ENCODE measurements around the gene KNOP1. TPM values are rescaled to one million over a fixed set of nuclear protein-coding genes. Genes with fewer than 3 reads are reported as not detected.

Gene KNOP1
- polyA plus RNA-seq, 3 donors: 1.5 to 2.8 (median 2.4) TPM

DNA sequence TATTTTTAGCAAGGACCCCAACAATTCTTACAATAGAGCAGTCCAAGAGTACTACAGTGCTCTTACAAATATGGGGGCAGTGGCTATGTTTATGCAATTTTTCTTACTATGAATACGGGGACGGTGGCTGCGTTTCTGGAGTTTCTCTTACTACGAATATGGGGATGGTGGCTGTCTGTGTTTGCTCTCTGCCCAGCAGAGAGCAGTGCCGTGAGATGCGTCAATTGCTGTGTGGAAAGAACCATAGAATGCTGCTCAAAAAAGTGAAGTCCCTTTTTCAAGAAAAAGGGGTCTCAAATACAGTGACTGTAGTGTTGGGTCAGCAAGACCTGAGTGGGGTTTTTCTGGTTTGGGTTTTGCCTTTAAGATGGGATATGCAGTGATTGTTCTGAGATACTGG, 53.9 kb downstream of the KNOP1 start:
- Histone ChIP-seq H3K4me1 (ENCODE audit: control insufficient read depth in 1 of 2, insufficient read depth in 2 of 2, low read length in 2 of 2) (no peaks in the 10 kb centered on the region), H3K9ac (ENCODE audit: insufficient read depth, low read length, poor library complexity, severe bottlenecking) (no peak overlapping the region), H3K4me3 (replicated peaks in 1 of 3; ENCODE audit: low read depth in 2 of 3, low read length in 3 of 3) (no peak overlapping the region), H2AFZ (ENCODE audit: insufficient read depth, low read depth, low read length, poor library complexity, severe bottlenecking) (no peak overlapping the region), H3K9me3 (replicated peaks in 1 of 2; ENCODE audit: control insufficient read depth in 1 of 2, insufficient read depth in 1 of 2, low read length in 2 of 2) (no peaks in the 10 kb centered on the region), H3K36me3 (replicated peaks in 1 of 2; ENCODE audit: control insufficient read depth in 1 of 2, insufficient read depth in 2 of 2, low read length in 2 of 2) (peaks cover 11 to 58% of the 10 kb centered on the region in 2 donors), H3K27ac (ENCODE audit: low read depth in 1 of 2, low read length in 2 of 2) (no peak overlapping the region), H3K79me2 (ENCODE audit: insufficient read depth, low read length) (no peaks in the 10 kb centered on the region), H3K4me2 (replicated peaks; ENCODE audit: extremely low read depth, low read length, poor library complexity, severe bottlenecking) (no peak overlapping the region), H3K27me3 (ENCODE audit: control insufficient read depth in 2 of 2, insufficient read depth in 2 of 2, low read length in 2 of 2) (no peaks in the 10 kb centered on the region), H4K20me1 (ENCODE audit: insufficient read depth, low read length) (no peaks in the 10 kb centered on the region)
- H3K27ac Mint-ChIP-seq: no peak overlapping the region
- no peak overlapping the region for H3K4me3 Mint-ChIP-seq
- TF ChIP-seq, protein P1, sequence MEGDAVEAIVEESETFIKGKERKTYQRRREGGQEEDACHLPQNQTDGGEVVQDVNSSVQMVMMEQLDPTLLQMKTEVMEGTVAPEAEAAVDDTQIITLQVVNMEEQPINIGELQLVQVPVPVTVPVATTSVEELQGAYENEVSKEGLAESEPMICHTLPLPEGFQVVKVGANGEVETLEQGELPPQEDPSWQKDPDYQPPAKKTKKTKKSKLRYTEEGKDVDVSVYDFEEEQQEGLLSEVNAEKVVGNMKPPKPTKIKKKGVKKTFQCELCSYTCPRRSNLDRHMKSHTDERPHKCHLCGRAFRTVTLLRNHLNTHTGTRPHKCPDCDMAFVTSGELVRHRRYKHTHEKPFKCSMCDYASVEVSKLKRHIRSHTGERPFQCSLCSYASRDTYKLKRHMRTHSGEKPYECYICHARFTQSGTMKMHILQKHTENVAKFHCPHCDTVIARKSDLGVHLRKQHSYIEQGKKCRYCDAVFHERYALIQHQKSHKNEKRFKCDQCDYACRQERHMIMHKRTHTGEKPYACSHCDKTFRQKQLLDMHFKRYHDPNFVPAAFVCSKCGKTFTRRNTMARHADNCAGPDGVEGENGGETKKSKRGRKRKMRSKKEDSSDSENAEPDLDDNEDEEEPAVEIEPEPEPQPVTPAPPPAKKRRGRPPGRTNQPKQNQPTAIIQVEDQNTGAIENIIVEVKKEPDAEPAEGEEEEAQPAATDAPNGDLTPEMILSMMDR (IDR thresholded peaks at IDR 0.05): no peak
- no peak for DNase-seq
- peaks cover 57 to 78% of the 10 kb centered on the region in 2 donors for H3K36me3 Mint-ChIP-seq
- no peaks in the 10 kb centered on the region for H3K27me3 Mint-ChIP-seq (ENCODE audit: low read depth in 3 of 3)
- intact Hi-C loops (cut with micrococcal nuclease): no loop called here
- peaks cover 0 to 6% (median 4%) of the 10 kb centered on the region in 7 donors for H3K9me3 Mint-ChIP-seq
- H3K4me1 Mint-ChIP-seq: no peaks in the 10 kb centered on the region
- WGBS (ENCODE audit: insufficient coverage): 99% methylated on average over 6 of the region's 6 CpGs

DNA sequence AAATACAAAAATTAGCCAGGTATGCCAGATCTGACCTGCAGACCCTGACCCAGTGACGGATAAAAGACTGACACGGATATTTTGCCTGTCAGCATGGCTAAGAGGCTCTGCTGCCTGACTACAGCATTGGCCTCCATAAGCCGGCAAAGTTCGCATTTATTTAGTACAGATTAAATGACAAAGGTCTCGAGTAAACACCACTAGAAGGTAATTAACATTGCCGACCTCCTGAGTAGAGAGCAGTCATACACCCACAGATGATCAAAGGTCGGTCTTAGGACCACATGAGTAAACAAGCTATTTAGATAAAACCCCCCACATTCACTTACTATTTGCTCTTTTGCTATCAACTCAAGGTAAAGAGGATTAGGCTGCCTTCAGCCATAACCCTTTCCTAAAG, 55.7 kb downstream of the KNOP1 start:
- no peak for DNase-seq
- H3K9me3 Mint-ChIP-seq: peaks cover 0 to 6% (median 4%) of the 10 kb centered on the region in 7 donors
- no peak overlapping the region for H3K27ac ChIP-seq (ENCODE audit: low read depth in 1 of 2, low read length in 2 of 2)
- no peak overlapping the region for H3K4me3 ChIP-seq (replicated peaks in 1 of 3; ENCODE audit: low read depth in 2 of 3, low read length in 3 of 3)
- H3K36me3 Mint-ChIP-seq: peaks cover 60 to 76% of the 10 kb centered on the region in 2 donors
- TF ChIP-seq, protein P1 (IDR thresholded peaks at IDR 0.05): no peak
- H3K27ac Mint-ChIP-seq: no peak overlapping the region
- no peaks in the 10 kb centered on the region for H3K9me3 ChIP-seq (replicated peaks in 1 of 2; ENCODE audit: control insufficient read depth in 1 of 2, insufficient read depth in 1 of 2, low read length in 2 of 2)
- H2AFZ ChIP-seq (ENCODE audit: insufficient read depth, low read depth, low read length, poor library complexity, severe bottlenecking): no peak overlapping the region
- no peaks in the 10 kb centered on the region for H3K79me2 ChIP-seq (ENCODE audit: insufficient read depth, low read length)
- intact Hi-C loops (cut with micrococcal nuclease): no loop called here
- no peak overlapping the region for H3K9ac ChIP-seq (ENCODE audit: insufficient read depth, low read length, poor library complexity, severe bottlenecking)
- H3K4me3 Mint-ChIP-seq: no peak overlapping the region
- H3K4me2 ChIP-seq (replicated peaks; ENCODE audit: extremely low read depth, low read length, poor library complexity, severe bottlenecking): no peak overlapping the region
- WGBS (ENCODE audit: insufficient coverage): 100% methylated on average over 7 of the region's 7 CpGs
- H3K27me3 ChIP-seq (ENCODE audit: control insufficient read depth in 2 of 2, insufficient read depth in 2 of 2, low read length in 2 of 2): no peaks in the 10 kb centered on the region
- peaks cover 17 to 58% of the 10 kb centered on the region in 2 donors for H3K36me3 ChIP-seq (replicated peaks in 1 of 2; ENCODE audit: control insufficient read depth in 1 of 2, insufficient read depth in 2 of 2, low read length in 2 of 2)
- no peaks in the 10 kb centered on the region for H3K4me1 ChIP-seq (ENCODE audit: control insufficient read depth in 1 of 2, insufficient read depth in 2 of 2, low read length in 2 of 2)
- no peaks in the 10 kb centered on the region for H3K27me3 Mint-ChIP-seq (ENCODE audit: low read depth in 3 of 3)
- H3K4me1 Mint-ChIP-seq: no peaks in the 10 kb centered on the region
- no peaks in the 10 kb centered on the region for H4K20me1 ChIP-seq (ENCODE audit: insufficient read depth, low read length)
